Prostate gland (tissue), 2 donors: Measurements from ENCODE around the gene CARMIL1. TPM values are rescaled to one million over a fixed set of nuclear protein-coding genes. Genes with fewer than 3 reads are reported as not detected.

Experiments
- DNase-seq: peaks from one replicate; pipeline ENCODE4 v3.0.0-alpha.2; 2019; ENCODE audit warnings: low spot score
- H3K27ac ChIP-seq, 2 donors: fragments of 200-600 bp; sonication (generic); 2 replicates each; pipeline ENCODE4 v1.5.1; 2017 to 2019
- H3K27me3 ChIP-seq: fragments of 200-600 bp; sonication (generic); replicated peaks from 2 replicates; pipeline ENCODE4 v1.5.1; 2019; ENCODE audit not compliant: insufficient read depth
- H3K36me3 ChIP-seq, 2 donors: fragments of 200-600 bp; sonication (generic); 1 replicate in 1 of 2; 2 replicates in 1 of 2; pipeline versions ENCODE4 v1.5.1 to v1.8.1; 2017 to 2019
- H3K4me1 ChIP-seq: fragments of 200-600 bp; sonication (generic); replicated peaks from 2 replicates; pipeline ENCODE4 v1.5.1; 2019
- H3K4me3 ChIP-seq, 2 donors: fragments of 200-600 bp; sonication (generic); 2 replicates each; pipeline ENCODE4 v1.5.1; 2017 to 2019
- H3K9me3 ChIP-seq: fragments of 200-600 bp; sonication (generic); 2 replicates; pipeline ENCODE4 v1.5.1; 2017
- CTCF ChIP-seq, 4 experiments: fragments of 200-600 bp in 2 of 4; fragments of 450-650 bp in 2 of 4; sonication (generic) in 2 of 4; IDR thresholded peaks; 1 replicate in 3 of 4; 2 replicates in 1 of 4; pipeline ENCODE4 v1.5.1; 2016 to 2019; ENCODE audit warnings: antibody characterized with exemption in 4 of 4, mild to moderate bottlenecking in 2 of 4, moderate library complexity in 2 of 4
- POLR2A ChIP-seq: fragments of 450-650 bp; IDR thresholded peaks from one replicate; pipeline ENCODE4 v1.6.1; 2016; ENCODE audit warnings: antibody characterized with exemption, mild to moderate bottlenecking
- POLR2AphosphoS5 ChIP-seq: sonication (generic); formaldehyde crosslinking; IDR thresholded peaks from one replicate; pipeline ENCODE4 v1.6.1; 2017; ENCODE audit warnings: antibody characterized with exemption
- WGBS: methylation state at CpG from one replicate; pipeline ENCODE4 v1.1.5; 2018; 5-methylcytosine and 5-hydroxymethylcytosine counted together
- intact Hi-C: fragments of 100-400 bp; cut with DNase I; formaldehyde crosslinking; loops from one replicate; pipeline ENCODE4 v1.14.2; 2022
- total RNA-seq, 2 donors: library from RNA; depleted of rRNA; stranded (reverse); fragments of >200 nt; gene quantifications; one replicate each; pipeline ENCODE4 v1.1.0, GENCODE V29; 2016

CARMIL1 gene
- total RNA-seq, 2 donors from 2014 or later: 12.9 to 71.7 TPM

DNA sequence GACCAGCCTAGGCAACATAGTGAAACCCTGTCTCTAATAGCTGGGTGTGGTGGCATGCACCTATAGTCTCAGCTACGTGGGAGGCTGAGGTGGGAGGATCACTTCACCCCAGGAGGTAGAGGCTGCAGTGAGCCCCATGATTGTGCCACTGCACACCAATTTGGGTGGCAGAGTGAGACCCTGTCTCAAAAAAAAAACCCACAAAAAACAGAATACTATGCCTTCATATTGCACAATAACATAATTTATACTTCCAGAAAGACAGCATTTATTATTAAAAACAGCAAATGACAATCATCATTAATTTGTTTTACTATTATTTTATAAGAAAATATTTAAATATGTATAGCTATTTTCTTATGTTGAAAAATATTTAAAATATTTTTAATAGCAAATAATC, 30.0 kb upstream of the CARMIL1 start:
- no peak for TF ChIP-seq POLR2A
- no peak for TF ChIP-seq POLR2AphosphoS5
- TF ChIP-seq CTCF (IDR thresholded peaks at IDR 0.05): no peak
- no peak overlapping the region for H3K27ac ChIP-seq
- no peak for DNase-seq
- H3K27me3 ChIP-seq: no peaks in the 10 kb centered on the region
- H3K4me3 ChIP-seq: no peak overlapping the region
- no peaks in the 10 kb centered on the region for H3K4me1 ChIP-seq
- no peaks in the 10 kb centered on the region for H3K9me3 ChIP-seq
- H3K36me3 ChIP-seq: no peaks in the 10 kb centered on the region
- 100% methylated on average over 1 of the region's 1 CpG for WGBS
- intact Hi-C loops: no loop called here

DNA sequence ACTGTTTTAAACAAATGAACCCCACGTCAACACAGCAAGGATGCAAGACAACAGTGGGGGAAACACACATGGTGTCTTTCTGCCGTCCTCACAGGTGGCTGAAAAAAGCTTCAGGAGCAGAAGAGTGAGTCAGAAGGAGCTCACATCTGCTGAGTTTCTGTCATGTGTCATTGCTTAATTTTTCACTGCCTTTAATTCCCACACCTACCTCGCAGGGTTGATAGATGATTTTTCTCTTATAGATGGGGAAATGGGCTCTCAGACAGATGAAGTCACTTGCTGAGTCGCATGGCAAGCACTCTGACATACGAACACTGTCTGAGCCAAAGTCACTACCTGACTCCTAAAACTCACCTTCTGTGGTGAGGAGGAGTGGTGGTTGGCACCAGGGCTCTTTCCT, 28.3 kb upstream of the CARMIL1 start:
- Histone ChIP-seq H3K4me1 (no peaks in the 10 kb centered on the region), H3K36me3 (no peaks in the 10 kb centered on the region), H3K27me3 (no peaks in the 10 kb centered on the region), H3K4me3 (no peak overlapping the region), H3K27ac (no peak overlapping the region), H3K9me3 (no peaks in the 10 kb centered on the region)
- no peak for DNase-seq
- 60% methylated on average over 5 of the region's 5 CpGs for WGBS
- TF ChIP-seq POLR2AphosphoS5: no peak
- TF ChIP-seq POLR2A: no peak
- no peak for TF ChIP-seq CTCF (IDR thresholded peaks at IDR 0.05)
- intact Hi-C loops: no loop called here

DNA sequence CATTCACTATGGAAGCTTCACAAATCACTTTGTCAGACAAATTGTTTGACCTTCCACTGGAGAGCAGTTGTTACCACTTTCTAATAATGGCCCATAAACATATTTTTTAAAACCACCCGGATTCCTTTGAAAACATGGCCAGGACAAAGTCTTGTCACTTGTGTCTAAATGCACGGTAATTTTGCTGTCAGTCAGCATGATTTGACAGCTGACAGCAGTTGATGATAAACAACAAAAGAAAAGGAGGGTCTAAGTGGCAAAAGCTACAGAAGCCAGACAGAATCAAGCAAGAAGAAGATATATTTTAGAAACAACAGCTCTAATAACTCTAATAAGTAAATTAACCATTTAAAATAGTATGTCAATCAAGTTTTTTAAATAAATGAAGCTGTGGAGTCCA, 27.7 kb upstream of the CARMIL1 start:
- Histone ChIP-seq H3K27me3 (no peaks in the 10 kb centered on the region), H3K36me3 (no peaks in the 10 kb centered on the region), H3K9me3 (no peaks in the 10 kb centered on the region), H3K4me3 (no peak overlapping the region), H3K27ac (no peak overlapping the region), H3K4me1 (no peaks in the 10 kb centered on the region)
- TF ChIP-seq POLR2AphosphoS5 (no peak), POLR2A (no peak), CTCF (IDR thresholded peaks at IDR 0.05) (no peak)
- 48% methylated on average over 2 of the region's 2 CpGs for WGBS
- no peak for DNase-seq
- intact Hi-C loops: no loop called here

GRCh38 chr6:25253351-25253750, 25.8 kb upstream of the CARMIL1 start:
- Histone ChIP-seq H3K36me3 (no peaks in the 10 kb centered on the region), H3K4me3 (no peak overlapping the region), H3K4me1 (no peaks in the 10 kb centered on the region), H3K27ac (no peak overlapping the region), H3K27me3 (no peaks in the 10 kb centered on the region), H3K9me3 (no peaks in the 10 kb centered on the region)
- 43% methylated on average over 4 of the region's 4 CpGs for WGBS
- DNase-seq: no peak
- intact Hi-C loops: no loop called here
- TF ChIP-seq POLR2AphosphoS5 (no peak), CTCF (IDR thresholded peaks at IDR 0.05) (no peak), POLR2A (no peak)

GRCh38 chr6:25254671-25255070, 24.5 kb upstream of the CARMIL1 start:
- DNase-seq: no peak
- H3K36me3 ChIP-seq: no peaks in the 10 kb centered on the region
- no peaks in the 10 kb centered on the region for H3K9me3 ChIP-seq
- no peak overlapping the region for H3K27ac ChIP-seq
- 89% methylated on average over 7 of the region's 7 CpGs for whole genome bisulfite sequencing
- no peak for TF ChIP-seq CTCF (IDR thresholded peaks at IDR 0.05)
- no peak for TF ChIP-seq POLR2A
- TF ChIP-seq POLR2AphosphoS5: no peak
- intact Hi-C loops: no loop called here
- no peak overlapping the region for H3K4me3 ChIP-seq
- no peaks in the 10 kb centered on the region for H3K27me3 ChIP-seq
- no peaks in the 10 kb centered on the region for H3K4me1 ChIP-seq
